ENCODE measurements around the gene TMEM263. TPM values are rescaled to one million over a fixed set of nuclear protein-coding genes. Genes with fewer than 3 reads are reported as not detected.

The TMEM263 gene
- total RNA-seq, 2 experiments from 2014 or later: 33.2 to 33.4 TPM

DNA sequence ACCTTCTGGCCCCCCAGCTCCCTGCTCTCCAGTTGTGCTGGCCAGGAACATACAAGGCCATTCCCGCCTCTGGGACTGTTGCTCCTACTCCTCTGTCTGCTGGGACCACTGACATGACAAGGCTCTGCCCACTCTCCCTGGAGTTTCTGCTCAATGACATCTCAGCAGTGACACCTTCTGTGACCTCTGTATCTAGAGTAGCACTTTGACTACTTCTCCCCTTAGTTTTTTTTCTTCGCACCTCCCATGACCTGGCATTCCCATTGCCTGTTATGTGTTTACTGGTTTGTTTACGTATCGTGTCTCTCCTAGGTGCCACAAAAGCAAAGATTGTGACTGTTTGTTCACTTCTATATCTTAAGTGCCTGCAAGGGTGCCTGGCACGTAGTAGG, 40.1 kb upstream of the TMEM263 start:
- POLR2A ChIA-PET: no interaction called here
- Mint-ChIP-seq H3K27ac (no peak overlapping the region), H3K9me3 (no peaks in the 10 kb centered on the region), H3K4me1 (ENCODE audit: low read depth) (peaks cover 17% of the 10 kb centered on the region), H3K4me3 (no peak overlapping the region), H3K36me3 (ENCODE audit: low read depth) (no peaks in the 10 kb centered on the region), H3K27me3 (peaks cover 4% of the 10 kb centered on the region)
- no peak overlapping the region for H3K27ac ChIP-seq (ENCODE audit: low read depth in 1 of 2, low read length in 2 of 2)
- H3K4me1 ChIP-seq (ENCODE audit: insufficient read depth, low read length): peaks cover 12% of the 10 kb centered on the region
- CTCF ChIA-PET: no interaction called here
- intact Hi-C loops (cut with DNase I, micrococcal nuclease): loop anchor here (5.0 kb wide), 2 partner anchors 68 to 178 kb away; no protein-coding TSS in a partner anchor
- H3K9me3 ChIP-seq (ENCODE audit: control insufficient read depth in 1 of 2, insufficient read depth in 1 of 2, low read length in 2 of 2): no peaks in the 10 kb centered on the region
- DNase-seq: no peak
- TF ChIP-seq, protein P1, sequence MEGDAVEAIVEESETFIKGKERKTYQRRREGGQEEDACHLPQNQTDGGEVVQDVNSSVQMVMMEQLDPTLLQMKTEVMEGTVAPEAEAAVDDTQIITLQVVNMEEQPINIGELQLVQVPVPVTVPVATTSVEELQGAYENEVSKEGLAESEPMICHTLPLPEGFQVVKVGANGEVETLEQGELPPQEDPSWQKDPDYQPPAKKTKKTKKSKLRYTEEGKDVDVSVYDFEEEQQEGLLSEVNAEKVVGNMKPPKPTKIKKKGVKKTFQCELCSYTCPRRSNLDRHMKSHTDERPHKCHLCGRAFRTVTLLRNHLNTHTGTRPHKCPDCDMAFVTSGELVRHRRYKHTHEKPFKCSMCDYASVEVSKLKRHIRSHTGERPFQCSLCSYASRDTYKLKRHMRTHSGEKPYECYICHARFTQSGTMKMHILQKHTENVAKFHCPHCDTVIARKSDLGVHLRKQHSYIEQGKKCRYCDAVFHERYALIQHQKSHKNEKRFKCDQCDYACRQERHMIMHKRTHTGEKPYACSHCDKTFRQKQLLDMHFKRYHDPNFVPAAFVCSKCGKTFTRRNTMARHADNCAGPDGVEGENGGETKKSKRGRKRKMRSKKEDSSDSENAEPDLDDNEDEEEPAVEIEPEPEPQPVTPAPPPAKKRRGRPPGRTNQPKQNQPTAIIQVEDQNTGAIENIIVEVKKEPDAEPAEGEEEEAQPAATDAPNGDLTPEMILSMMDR (IDR thresholded peaks at IDR 0.05): no peak
- ATAC-seq (ENCODE audit: poor library complexity): no peak
- no peak overlapping the region for H3K4me3 ChIP-seq (ENCODE audit: low read length)
- no peaks in the 10 kb centered on the region for H3K36me3 ChIP-seq (ENCODE audit: insufficient read depth, low read length)
- no peaks in the 10 kb centered on the region for H3K27me3 ChIP-seq (ENCODE audit: control insufficient read depth in 1 of 2, insufficient read depth in 2 of 2, low read length in 2 of 2)

DNA sequence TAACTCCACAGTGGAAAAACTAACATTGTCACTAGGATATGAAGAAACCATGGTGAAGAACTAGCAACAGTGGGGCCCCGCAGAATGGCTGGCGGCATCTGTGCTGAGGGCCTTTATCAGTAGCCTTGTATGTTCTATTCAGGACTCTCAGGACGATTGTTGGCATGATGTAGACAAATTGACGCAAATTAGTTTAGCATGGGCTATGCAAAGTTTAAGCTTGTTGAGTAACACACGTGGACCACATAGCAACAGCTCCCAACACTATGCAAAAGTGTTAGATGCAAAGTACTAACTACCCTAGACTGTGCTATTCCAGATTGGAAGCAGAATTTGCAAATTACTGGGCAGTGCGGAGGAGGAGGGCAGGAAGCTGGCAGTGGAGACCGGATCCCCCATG, 38.2 kb upstream of the TMEM263 start:
- H3K4me3 ChIP-seq (ENCODE audit: low read length): no peak overlapping the region
- H3K36me3 ChIP-seq (ENCODE audit: insufficient read depth, low read length): no peaks in the 10 kb centered on the region
- no peak overlapping the region for H3K27ac ChIP-seq (ENCODE audit: low read depth in 1 of 2, low read length in 2 of 2)
- ATAC-seq (ENCODE audit: poor library complexity): no peak
- Mint-ChIP-seq H3K4me1 (ENCODE audit: low read depth) (peaks cover 14% of the 10 kb centered on the region), H3K36me3 (ENCODE audit: low read depth) (no peaks in the 10 kb centered on the region), H3K27me3 (peaks cover 7% of the 10 kb centered on the region), H3K27ac (no peak overlapping the region), H3K4me3 (no peak overlapping the region), H3K9me3 (no peaks in the 10 kb centered on the region)
- ChIA-PET CTCF (no interaction called here), POLR2A (no interaction called here)
- H3K27me3 ChIP-seq (ENCODE audit: control insufficient read depth in 1 of 2, insufficient read depth in 2 of 2, low read length in 2 of 2): no peaks in the 10 kb centered on the region
- intact Hi-C loops (cut with DNase I, micrococcal nuclease): loop anchor here (5.0 kb wide), 2 partner anchors 70 to 180 kb away; no protein-coding TSS in a partner anchor
- TF ChIP-seq, protein P1 (IDR thresholded peaks at IDR 0.05): no peak
- H3K4me1 ChIP-seq (ENCODE audit: insufficient read depth, low read length): peaks cover 11% of the 10 kb centered on the region
- no peak for DNase-seq
- H3K9me3 ChIP-seq (ENCODE audit: control insufficient read depth in 1 of 2, insufficient read depth in 1 of 2, low read length in 2 of 2): no peaks in the 10 kb centered on the region

DNA sequence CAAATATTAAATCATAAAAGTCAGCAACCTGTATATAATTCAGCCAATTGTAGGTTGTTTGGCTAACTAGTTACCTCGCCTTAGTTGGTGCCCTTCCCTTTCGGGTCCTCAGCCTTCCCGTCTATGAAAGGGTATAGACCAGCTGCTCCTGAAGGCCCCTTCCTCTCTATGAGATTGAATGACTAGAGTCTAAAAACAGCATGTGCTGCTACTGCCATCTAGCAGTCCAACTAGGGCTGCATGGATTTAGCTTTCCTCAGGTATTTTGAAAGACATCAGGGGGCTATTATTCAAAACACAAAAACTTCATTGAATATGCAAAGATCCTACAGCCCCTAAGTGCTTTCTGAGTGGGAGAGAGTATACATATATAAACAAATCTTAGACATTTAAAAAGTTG, 37.0 kb upstream of the TMEM263 start:
- Histone ChIP-seq H3K27me3 (ENCODE audit: control insufficient read depth in 1 of 2, insufficient read depth in 2 of 2, low read length in 2 of 2) (no peaks in the 10 kb centered on the region), H3K27ac (ENCODE audit: low read depth in 1 of 2, low read length in 2 of 2) (no peak overlapping the region), H3K4me1 (ENCODE audit: insufficient read depth, low read length) (peaks cover 11% of the 10 kb centered on the region), H3K9me3 (ENCODE audit: control insufficient read depth in 1 of 2, insufficient read depth in 1 of 2, low read length in 2 of 2) (no peaks in the 10 kb centered on the region), H3K36me3 (ENCODE audit: insufficient read depth, low read length) (no peaks in the 10 kb centered on the region), H3K4me3 (ENCODE audit: low read length) (no peak overlapping the region)
- POLR2A ChIA-PET: no interaction called here
- H3K4me1 Mint-ChIP-seq (ENCODE audit: low read depth): peaks cover 14% of the 10 kb centered on the region
- ATAC-seq (ENCODE audit: poor library complexity) (no peak), DNase-seq (peak in 1 of 14 experiments; percentile 3)
- intact Hi-C loops (cut with DNase I, micrococcal nuclease): loop anchor here (1.0 to 5.0 kb wide), 3 partner anchors 71 to 532 kb away; no protein-coding TSS in a partner anchor
- peaks cover 9% of the 10 kb centered on the region for H3K27me3 Mint-ChIP-seq
- no peak overlapping the region for H3K4me3 Mint-ChIP-seq
- no peak overlapping the region for H3K27ac Mint-ChIP-seq
- CTCF ChIA-PET: no interaction called here
- H3K36me3 Mint-ChIP-seq (ENCODE audit: low read depth): no peaks in the 10 kb centered on the region
- TF ChIP-seq, protein P1 (IDR thresholded peaks at IDR 0.05): no peak
- no peaks in the 10 kb centered on the region for H3K9me3 Mint-ChIP-seq
